Stimulated activated CD4-positive, alpha-beta T cell treated with anti-CD3 and anti-CD28 coated beads, Interleukin-2, amount 100 ng/mL, for 4 hours (primary cell): ENCODE results near the gene LCN9.
"Not testable (repeated sequence)": the region's sequence is repeated elsewhere in the genome, so short reads cannot be mapped to it uniquely, and the experiment has no call there.

Experiments used
- DNase-seq: peaks from one replicate; pipeline ENCODE4 v3.0.0-alpha.2; 2020; ENCODE audit warnings: low read depth

Gene LCN9

DNA sequence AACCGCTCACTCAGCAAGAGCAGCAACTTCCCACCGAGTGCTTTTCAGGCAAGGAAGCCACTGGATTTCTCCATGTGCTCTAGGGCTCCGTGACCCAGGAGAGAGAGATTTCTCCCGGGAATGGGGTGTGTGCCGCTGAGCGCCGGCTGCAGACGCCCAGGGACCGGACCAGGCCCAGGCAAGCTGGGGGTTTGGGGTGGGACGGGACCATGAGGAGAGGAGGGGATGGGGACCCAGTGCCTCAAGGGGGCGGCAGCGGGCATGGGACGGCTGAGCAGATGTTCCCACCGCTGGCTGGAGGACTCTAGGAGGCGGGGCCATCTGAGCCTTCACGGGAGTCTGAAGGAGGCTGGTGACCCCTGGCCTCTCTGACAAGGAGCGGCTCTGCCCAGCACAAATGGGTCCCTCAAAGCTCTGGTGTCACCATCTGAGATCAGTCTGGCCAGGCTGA is 8.5 kb downstream of the LCN9 start:
- no peak for DNase-seq

DNA sequence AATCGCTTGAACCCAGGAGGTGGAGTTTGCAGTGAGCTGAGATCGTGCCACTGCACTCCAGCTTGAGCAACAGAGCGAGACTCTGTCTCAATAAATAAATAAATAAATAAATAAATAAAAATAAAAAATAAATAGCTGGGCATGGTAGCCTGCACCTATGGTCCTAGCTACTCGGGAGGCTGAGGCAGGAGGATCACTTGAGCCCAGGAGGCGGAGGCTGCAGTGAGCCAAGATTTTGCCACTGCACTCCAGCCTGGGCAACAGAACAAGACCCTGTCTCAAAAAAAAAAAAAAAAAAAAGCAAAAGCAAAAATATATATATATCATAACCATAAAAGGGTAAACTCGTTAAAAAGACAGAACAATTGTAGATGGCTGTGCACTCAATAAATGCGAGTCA is 9.7 kb downstream of the LCN9 start:
- not testable (repeated sequence) for DNase-seq

DNA sequence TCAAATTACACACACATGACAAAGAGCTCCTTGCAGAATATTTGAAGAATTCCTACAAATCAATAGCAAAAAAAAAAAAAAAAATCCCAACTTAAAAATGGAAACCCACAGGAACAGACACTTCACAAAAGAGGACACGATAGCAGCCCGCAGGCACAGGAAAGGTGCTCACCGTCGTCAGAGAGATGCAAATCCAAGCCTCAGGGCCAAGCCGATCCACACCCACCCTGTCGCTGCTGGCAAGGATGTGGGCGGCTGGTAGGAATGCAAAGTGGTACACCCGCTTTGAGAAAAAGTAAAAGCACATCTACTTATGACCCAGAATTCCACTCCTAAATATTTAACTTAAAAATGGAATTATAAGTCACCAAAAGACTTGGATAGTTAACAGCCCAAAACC is 10.8 kb downstream of the LCN9 start:
- no peak for DNase-seq

DNA sequence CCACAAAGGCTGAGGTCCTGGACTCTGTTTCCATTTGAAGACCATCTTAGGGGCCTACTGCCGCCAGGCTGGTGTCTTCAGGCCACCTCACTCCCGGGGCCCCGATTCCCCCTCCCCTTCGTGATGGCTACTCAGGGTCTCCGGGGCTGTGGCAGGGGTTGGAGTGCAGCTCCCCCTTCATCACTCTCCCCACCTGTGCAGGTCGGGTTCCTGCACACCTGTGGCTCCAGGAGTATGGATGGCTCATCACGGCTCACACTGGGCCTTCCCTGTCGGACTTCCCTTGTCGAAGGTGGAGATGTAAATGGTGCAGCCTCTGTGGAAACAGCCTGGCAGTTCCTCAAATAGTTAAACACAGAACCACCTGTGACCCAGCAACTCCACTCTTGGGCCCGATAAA is 11.9 kb downstream of the LCN9 start:
- DNase-seq: no peak

DNA sequence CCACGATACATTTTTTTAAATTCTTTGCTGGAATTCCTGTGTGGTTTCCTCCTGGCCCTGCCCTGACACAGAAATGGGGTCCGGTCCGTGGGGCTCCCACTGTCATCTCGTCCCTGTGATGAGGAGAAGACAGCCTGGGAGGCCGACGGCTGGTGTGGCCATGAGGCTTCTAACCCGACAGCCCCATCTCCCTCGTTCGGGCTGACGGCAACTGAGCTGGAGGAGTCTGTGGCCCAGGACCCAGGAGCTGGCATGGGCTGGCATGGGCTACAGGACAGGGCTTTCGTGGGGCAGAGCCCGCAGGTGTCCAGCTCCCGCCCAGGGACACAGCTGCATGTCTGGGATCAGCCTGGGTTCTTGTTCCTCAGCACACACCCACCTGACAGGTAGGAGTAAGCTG is 13.8 kb downstream of the LCN9 start:
- no peak for DNase-seq

DNA sequence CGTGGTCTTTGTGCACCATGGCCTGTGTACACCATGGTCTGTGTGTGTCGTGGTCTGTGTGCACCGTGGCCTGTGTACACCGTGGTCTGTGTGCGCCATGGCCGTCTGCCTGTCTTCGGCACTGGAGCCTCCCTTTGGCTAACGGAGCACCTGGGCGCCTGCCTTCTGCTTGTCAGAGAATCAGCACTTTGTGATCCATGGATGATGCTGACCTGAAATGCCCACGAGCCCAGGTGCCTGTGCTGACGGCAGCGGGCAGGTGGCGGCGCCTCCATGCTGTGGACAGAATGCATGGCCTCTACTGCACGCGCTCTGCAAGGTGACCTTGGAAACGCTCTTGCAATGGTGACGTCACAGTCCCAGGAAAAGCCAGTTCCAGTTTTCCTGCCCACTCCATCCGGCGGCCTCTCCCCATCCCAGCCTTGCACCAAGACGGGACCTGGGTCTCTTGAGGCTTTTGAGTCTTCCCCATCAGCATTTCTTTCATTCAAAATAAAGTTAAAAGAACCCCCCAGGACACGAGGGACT is 14.6 kb downstream of the LCN9 start:
- DNase-seq: no peak

DNA sequence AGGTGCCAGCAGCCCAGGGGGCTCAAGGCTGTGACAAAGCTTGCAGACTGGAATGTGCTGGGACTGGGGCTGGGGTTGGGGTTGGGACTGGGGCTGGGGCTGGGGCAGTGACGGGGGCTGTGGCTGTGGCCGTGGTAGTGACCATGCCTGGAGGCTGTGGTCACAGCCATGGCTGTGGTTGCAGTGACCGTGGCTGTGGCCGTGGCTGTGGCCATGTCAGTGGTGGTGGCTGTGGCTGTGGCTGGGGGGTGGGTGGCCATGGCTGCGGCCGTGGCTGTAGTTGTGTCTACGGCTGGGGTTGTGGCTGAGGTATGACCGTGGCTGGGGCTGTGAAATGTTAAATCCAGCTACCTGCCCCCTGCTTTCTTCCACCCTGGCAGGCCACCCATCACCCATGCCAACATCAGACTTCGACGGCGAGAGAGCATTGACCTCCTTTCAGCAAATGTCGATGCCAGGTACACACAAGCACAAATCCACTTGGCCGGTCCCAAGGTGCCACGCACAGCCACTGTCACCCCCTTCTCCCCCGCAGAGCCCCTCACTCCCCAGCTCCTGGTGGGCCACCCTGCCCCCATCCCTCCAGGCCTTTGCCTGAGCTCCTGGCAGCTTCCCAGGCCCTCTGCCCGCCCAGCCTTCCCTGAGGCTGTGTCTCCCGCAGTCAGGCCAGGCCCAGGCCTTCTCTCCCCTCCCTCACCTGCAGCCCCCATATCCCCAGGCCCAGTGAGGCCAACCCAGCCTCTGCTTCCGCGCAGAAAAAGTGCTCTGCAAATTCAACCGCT is 15.3 kb downstream of the LCN9 start:
- no peak for DNase-seq

DNA sequence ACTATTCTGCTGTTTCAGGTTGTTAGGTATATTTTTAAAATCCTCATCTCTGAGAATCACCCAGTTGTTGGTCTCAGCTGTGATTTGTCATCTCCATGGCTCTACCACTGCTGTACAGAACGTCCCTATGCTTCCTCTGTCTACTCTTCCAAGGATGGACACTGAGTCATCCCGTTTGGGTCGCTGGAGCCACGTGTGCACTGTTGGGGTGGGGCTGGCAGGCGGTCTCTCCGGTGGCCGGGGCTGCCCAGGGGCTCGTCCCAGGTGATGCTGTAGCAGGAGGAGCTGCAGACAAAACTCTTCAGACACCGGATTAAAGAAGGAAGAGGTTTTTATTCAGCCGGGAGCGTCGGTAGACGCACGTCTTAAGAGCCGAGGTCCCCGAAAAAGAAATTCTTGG is 16.9 kb downstream of the LCN9 start:
- no peak for DNase-seq

DNA sequence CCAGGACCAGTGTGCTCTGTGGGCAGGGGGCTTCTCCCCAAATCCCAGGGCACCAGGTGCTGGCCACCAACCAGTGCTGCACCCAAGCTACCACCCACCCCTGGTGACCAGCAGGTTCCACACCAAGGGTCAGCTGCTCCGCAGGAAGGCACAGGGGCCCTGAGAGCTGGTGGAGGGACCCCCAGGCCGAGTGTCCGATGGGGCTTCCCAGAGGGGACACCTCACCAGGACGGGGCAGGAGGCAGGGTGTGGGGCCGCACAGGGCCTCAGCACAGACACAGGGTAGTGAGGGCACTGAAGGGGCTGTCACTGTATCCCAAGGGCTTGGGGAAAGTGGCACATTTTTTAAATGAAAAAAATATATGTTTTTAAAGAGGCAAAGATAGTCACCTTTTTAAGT is 18.1 kb downstream of the LCN9 start:
- no peak for DNase-seq

DNA sequence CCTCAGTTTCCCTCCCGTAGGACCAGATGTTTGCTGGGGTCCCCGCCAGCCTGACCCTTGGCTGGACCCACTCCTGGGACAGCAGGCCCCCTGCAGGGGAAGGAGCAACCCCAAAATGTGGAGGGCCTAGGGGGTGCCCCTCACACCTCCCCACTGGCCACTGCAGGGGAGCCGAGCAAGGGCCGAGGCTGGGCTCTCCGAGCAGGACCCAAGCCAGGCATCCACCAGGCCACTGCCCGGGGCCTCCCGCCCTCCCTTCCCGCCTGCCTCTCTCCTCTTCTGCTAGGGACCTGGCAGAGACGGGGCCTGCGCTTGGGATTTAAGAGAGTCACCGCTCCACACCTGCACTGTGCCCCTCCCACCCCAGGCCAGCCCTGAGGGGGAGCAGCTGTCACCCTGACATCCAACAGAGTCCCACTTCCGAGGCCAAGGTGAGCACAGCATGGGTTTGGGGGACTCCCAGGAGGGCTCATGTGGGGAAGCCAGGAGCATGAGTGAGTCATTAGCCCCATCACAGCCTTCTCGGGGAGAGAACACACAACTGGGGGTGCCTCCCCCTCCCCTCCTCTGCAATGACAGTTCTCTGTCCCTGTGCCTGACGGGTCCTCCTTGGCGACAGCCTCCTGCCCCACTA is 20.4 kb downstream of the LCN9 start:
- DNase-seq: no peak

DNA sequence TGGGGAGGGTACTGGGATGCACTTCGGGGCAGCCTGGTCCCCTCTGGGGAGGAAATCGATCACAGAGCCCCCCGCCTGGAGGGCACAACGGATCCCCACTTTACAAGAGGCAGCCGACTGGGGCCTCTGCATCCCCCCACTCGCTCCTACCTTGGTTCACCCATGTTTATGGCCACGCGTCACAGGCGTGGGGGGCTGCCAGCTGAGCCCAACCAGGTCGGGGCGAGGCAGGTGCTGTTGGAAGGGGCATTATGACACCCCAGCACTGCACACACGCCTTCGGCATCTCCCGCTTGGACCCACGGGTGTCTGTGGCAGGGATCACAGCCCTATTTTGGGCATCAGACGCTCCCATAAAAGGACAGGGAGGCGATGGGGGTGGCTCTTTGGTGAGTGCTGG is 21.6 kb downstream of the LCN9 start:
- no peak for DNase-seq

DNA sequence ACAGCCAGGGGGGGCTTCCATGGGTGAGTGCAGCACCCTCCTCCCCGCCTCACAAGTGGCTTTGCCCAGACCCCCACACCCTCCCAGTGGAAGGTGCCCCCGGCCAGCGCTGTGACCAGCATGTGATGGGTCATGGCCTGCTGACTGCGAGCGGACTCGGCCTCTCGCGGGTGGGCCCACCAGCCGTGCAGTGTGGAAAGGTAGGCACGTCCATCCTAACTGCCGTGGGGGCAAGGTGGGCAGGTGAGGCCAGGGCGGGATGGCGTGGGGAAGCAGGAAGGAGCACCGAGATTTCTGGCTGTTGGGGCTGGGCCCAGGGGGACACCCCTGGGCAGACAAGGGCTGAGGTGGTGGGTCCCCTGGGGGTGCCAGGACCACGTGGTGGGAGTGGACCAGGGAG is 24.1 kb downstream of the LCN9 start:
- DNase-seq: no peak

DNA sequence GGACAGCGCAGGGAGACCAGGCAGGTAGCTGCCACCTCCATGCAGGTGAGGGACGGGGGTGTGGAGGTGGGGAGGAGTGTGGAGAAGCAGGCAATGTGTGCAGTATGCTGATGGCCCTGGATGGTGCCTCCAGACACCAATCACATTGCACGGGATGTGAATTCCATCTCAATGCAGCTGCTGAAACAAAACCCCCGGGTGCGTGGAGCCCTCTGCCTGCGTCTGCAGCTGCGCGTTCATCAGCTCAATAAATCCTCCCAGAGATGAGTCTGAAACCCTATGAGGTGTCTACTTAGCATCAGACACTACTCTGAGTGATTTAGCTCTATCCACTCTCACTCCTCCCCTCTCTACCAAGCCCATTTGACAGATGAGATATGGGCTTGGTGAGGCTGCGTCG is 25.9 kb downstream of the LCN9 start:
- DNase-seq: no peak

DNA sequence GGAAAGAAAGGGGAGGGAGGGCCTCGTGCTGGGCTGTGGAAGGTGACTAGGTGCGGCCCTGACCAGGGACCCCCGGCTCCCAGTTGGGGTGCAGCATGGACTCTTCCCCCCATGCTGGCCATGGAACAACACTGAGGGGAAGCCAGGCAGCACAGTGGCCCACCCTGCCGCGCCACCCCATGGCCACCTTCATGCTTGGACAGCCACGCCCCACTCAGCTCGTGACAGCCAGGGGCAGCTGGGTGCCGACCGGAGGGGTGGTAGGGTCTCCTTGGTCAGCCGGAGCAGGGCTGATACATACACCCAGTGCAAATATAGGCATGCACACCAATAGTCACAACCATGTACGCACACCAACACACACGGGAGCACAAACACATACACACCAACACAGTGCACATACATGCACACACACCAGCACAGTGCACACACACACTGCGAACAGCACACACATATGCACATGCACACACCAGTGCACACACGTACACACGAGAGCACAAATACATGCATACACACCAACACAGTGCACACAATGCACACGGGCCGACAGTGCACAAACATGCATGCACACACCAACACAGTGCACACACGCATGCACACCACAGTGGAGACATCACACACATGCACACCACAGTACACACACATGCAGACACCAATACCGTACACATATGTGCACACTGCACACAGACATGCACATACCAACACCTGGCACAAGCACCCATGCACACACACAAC is 27.9 kb downstream of the LCN9 start:
- no peak for DNase-seq

DNA sequence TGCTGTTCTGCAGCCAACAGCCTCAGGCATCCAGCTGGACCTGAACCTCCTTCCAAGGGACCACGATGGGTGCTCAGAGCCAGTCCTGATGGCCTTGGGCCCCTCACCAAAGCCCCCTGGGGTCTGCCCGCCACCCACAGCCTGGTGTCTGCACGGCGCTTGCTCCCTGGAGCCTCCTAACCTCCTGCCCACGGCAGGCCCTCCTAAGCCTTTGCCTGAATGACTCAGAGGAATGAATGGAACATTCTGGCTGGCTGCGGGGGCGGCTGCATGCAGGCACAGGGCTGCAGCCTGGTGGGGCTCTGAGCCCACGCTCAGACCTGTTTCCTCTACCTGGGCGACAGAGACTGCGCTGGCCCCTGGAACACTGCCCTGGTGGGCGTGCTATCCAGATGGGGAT is 29.3 kb downstream of the LCN9 start:
- no peak for DNase-seq

DNA sequence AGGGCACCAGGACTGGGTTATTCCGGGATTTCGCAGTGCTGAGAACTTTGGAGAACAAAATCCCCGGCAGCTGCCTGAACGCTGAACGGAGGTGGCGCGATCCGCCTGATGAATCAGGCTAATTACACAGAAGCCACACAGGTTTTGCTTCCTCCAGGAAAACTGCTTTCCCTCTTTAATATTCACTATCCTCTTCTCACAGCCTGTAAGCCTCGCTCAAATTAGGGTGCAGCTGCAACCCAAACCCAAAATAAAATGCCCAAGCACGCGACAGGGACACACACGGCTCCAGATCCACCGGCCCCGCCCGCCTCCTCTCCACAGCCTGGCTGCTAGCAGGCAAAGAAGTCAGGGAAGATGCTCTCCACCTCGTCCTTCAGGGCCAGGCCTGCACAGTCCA is 30.2 kb downstream of the LCN9 start:
- no peak for DNase-seq

DNA sequence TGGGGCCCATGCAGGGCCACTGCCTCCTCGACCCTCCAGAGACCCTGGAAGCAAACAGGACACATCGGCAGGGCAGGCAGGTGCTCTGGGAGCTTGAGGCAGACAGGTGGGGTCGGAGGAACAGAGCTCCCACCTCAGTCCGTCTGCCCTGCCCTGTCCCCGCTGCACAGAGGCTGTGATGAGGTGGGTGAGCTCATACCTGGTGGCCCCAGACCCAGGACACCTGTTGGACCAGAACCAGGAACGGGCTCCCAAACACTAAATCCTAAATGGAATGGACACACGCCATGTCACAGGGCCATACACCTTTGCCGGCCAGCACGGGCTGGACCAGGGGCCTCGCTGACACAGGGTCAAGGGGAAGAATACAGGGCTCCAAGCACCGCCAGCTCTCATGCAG is 30.7 kb downstream of the LCN9 start:
- DNase-seq: no peak

DNA sequence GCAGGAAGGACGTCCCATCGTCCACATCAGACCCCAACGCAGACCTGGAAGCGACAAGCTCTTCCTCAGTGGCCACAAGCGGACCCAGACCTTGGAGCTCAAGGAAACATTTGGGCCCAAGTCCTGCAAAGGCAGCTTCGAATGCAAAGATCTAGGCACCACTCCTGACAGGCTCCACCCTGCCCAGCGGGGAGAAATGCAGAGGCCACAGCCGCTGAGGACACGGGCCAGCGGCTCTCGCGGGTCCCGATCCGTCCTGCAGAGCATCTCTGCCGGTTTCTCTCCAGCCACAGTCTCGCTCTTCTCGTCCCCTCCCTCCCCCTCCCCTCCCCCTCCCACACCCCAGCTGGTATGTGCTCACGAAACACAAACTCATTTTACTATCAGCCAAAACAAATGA is 31.3 kb downstream of the LCN9 start:
- DNase-seq: no peak

DNA sequence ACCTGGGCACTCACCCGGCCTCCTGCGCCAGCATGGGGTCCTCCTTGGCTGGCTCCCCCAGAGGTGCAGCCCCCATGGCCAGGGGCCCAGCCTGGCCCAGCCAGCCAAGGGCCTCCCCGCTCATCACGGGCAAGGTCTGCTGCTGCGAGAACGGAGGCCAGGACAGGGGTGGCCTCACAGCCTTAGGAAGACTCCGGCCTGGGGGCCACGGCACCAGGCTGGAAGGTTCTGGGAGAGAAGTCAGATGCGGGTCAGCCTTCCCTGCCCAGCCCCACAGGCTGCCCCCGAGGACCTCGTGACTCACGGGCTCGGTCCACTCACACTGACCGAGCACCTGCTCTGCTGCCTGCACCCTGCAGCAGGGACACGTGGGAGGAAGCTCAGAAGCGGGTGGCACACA is 31.9 kb downstream of the LCN9 start:
- DNase-seq: no peak

DNA sequence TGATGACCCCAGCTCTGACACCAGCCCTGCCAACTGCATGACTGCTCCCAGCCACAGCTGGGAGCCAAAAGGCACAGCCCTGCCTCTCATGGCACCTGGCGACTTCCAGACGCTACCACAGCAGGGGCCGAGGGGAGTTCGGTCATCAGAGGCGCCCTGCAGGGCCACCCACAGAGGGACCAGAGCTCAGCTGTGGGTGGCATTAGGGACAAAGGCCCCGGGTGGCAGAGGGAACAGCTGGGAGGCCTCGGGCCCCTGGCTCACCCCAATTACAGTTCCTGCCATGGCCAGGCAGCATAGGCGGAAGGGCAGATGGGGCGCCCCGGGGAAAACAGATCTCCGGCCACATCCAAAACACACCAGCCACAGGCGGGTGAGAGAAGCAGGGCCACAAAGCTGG is 32.5 kb downstream of the LCN9 start:
- DNase-seq: no peak

DNA sequence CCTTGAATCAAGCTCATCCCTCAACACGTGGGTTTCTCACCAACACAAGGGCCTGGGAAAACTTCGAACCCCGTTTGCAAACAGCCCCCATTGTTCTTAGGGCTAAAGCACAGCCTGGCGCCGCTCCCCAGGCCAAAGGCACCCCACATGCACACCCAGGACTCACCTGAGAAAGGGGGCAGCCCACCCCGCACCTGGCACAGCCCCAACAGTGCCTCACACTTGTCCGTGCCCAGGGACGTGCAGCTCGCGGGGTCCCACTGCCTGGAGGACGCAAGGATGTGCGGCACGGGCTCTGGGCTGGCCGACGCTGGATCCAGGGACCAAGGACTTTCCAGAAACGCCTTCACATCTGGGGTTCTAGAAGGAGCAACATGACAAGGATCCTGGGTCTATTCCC is 33.3 kb downstream of the LCN9 start:
- no peak for DNase-seq

DNA sequence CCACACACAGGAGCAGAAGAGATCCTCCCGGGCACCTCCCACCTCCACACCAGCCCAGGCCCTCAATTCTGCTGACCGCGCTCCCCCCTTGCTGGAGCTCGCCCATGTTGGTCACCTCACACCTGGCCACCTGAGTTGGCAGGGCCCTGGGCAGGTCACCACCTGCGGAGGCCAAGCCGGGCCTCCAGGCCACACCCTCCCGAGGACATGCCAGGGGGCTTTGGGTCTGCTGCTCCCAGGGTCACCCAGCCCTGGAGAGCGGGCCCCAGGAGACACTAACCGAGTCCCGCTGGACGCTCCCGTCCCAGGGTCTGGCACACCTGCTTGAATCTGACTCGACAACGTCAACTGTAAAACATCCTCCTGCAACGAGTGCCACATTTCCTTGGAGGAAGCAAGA is 34.1 kb downstream of the LCN9 start:
- DNase-seq: no peak

DNA sequence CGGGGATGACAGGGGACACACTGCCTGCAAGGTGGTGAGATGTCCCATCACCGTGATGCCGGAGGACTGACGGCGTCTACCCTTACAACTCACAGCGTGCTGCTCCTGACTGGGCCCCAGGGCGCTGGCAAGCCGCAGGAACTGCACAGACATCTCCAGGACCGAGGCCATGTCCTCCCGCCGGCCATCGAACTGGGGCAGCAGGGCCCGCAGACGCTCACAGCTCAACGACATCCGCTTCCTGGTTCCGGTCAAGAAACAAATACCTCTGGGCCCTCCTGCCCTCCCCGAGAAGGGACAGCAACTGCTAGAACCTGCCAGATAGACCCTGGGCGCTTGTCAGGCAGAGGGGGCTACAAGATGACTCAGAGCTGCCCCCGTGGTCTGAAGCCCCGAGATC is 35.1 kb downstream of the LCN9 start:
- DNase-seq: no peak
